ENCODE data around the gene RPL7A.
"Not testable (repeated sequence)": the region's sequence is repeated elsewhere in the genome, so short reads cannot be mapped to it uniquely, and the experiment has no call there.

RPL7A gene

GRCh38 chr9:133389562-133389961 is 41.5 kb downstream of the RPL7A start:
- no peak for DNase-seq (ENCODE audit: low read depth)

GRCh38 chr9:133390713-133391112 is 42.7 kb downstream of the RPL7A start:
- DNase-seq (ENCODE audit: low read depth) = no peak

GRCh38 chr9:133391449-133391848 is 43.4 kb downstream of the RPL7A start:
- not testable (repeated sequence) for DNase-seq (ENCODE audit: low read depth)

- DNase-seq (ENCODE audit: low read depth) = not testable (repeated sequence)
Observed at GRCh38 chr9:133392308-133392707, 44.3 kb downstream of the RPL7A start.

- DNase-seq (ENCODE audit: low read depth) = no peak
Observed at GRCh38 chr9:133393399-133393798, 45.4 kb downstream of the RPL7A start.

GRCh38 chr9:133394687-133395271 is 46.8 kb downstream of the RPL7A start:
- DNase-seq (ENCODE audit: low read depth) = no peak

- DNase-seq (ENCODE audit: low read depth) = no peak
Observed at GRCh38 chr9:133396952-133397351, 48.9 kb downstream of the RPL7A start.

GRCh38 chr9:133397370-133397769 is 49.4 kb downstream of the RPL7A start:
- DNase-seq (ENCODE audit: low read depth) = no peak

GRCh38 chr9:133397895-133398294 is 49.9 kb downstream of the RPL7A start:
- DNase-seq (ENCODE audit: low read depth) = no peak

- DNase-seq (ENCODE audit: low read depth) = no peak
Observed at GRCh38 chr9:133400292-133400691, 52.3 kb downstream of the RPL7A start.

Data from stimulated activated CD8-positive, alpha-beta memory T cell treated with anti-CD3 and anti-CD28 coated beads, Interleukin-12 subunit alpha, Interleukin-12 subunit beta, amount 100 ng/mL, for 1 hour (primary cell).